HCT116 (cell line): Measurements from ENCODE around the gene UBXN2A. TPM values are rescaled to one million over a fixed set of nuclear protein-coding genes. Genes with fewer than 3 reads are reported as not detected.

Source experiments
- ATAC-seq: fragments of 200-7000 bp; cut with Tn5 transposase; 2 replicates; pipeline ENCODE4 v1.9.1; 2020; ENCODE audit warnings: mild to moderate bottlenecking, moderate library complexity
- BruUV-seq: library from RNA; stranded (reverse); fragments of 400-500 nt; replicated peaks from 2 replicates; lab custom pipeline; 2021; lab: Mats Ljungman, UMichigan
- CTCF ChIA-PET: fragments of 300-600 bp; sonication (Branson Sonifier 250); formaldehyde crosslinking; loops from one replicate; lab custom pipeline; 2021; ENCODE audit warnings: antibody characterized with exemption; lab: Charles Lee
- POLR2A ChIA-PET: fragments of 300-600, 350-600 bp; sonication (Branson Sonifier 250); formaldehyde crosslinking; loops from one replicate; lab custom pipeline; 2021; ENCODE audit warnings: antibody characterized with exemption; lab: Charles Lee
- RAD21 ChIA-PET, 2 experiments: fragments of 300-600 bp; sonication (Branson Sonifier 250); formaldehyde crosslinking; loops; one replicate each; lab custom pipeline; 2023; ENCODE audit warnings: low total read pairs in 2 of 2; ENCODE audit not compliant: uncharacterized antibody in 2 of 2, unreplicated experiment in 2 of 2, low non-redundant PET in 1 of 2; lab: Charles Lee
- DNase-seq: peaks from one replicate; pipeline ENCODE4 v3.0.0-alpha.2; 2010; ENCODE audit warnings: low read depth, low spot score
- H2AFZ ChIP-seq: fragments of 200-600 bp; shearing (Covaris generic), sonication (generic); 2 replicates; pipeline ENCODE4 v1.6.1; 2017; ENCODE audit warnings: low read depth, mixed run types, mixed read lengths, antibody characterized with exemption, low read length; ENCODE audit not compliant: poor library complexity, severe bottlenecking
- H3K27ac ChIP-seq: 2 replicates; pipeline ENCODE4 v1.5.1; 2012; ENCODE audit warnings: low read depth, low read length
- H3K27me3 ChIP-seq: fragments of 200-600 bp; sonication (generic); 2 replicates; pipeline ENCODE4 v1.6.1; 2016; ENCODE audit warnings: mixed run types, low read length, mixed read lengths; ENCODE audit not compliant: insufficient read depth
- H3K36me3 ChIP-seq, 2 experiments: fragments of 200-500 bp in 1 of 2; fragments of 200-600 bp in 1 of 2; sonication (Bioruptor generic) in 1 of 2; sonication (generic) in 1 of 2; 2 replicates each; pipeline versions ENCODE4 v1.5.1 to v1.6.1; 2014 to 2016; ENCODE audit warnings: low read length in 2 of 2, inconsistent platforms in 1 of 2, mixed read lengths in 1 of 2, mixed run types in 1 of 2; ENCODE audit not compliant: insufficient read depth in 2 of 2, control insufficient read depth in 1 of 2
- H3K4me1 ChIP-seq, 2 experiments: fragments of 200-600 bp in 1 of 2; sonication (generic) in 1 of 2; 2 replicates each; pipeline versions ENCODE4 v1.5.1 to v1.6.1; 2012 to 2017; ENCODE audit warnings: low read length in 2 of 2, inconsistent platforms in 1 of 2, mild to moderate bottlenecking in 1 of 2, mixed read lengths in 1 of 2, mixed run types in 1 of 2, moderate library complexity in 1 of 2; ENCODE audit not compliant: insufficient read depth in 2 of 2, control insufficient read depth in 1 of 2
- H3K4me2 ChIP-seq: fragments of 200-600 bp; sonication (generic); 2 replicates; pipeline ENCODE4 v1.6.1; 2017; ENCODE audit warnings: mixed run types, low read length, mixed read lengths
- H3K4me3 ChIP-seq, 2 experiments: fragments of 200-600 bp in 1 of 2; sonication (generic) in 1 of 2; replicated peaks in 1 of 2; 2 replicates each; pipeline ENCODE4 v1.5.1; 2011 to 2016; ENCODE audit warnings: low read length in 2 of 2, control low read depth in 1 of 2, low read depth in 1 of 2, mild to moderate bottlenecking in 1 of 2, mixed read lengths in 1 of 2, mixed run types in 1 of 2
- H3K79me2 ChIP-seq: fragments of 200-600 bp; sonication (generic); 2 replicates; pipeline ENCODE4 v1.6.1; 2017; ENCODE audit warnings: mild to moderate bottlenecking, mixed run types, low read length, moderate library complexity, mixed read lengths; ENCODE audit not compliant: insufficient read depth
- H3K9ac ChIP-seq: fragments of 200-600 bp; sonication (generic); 2 replicates; pipeline ENCODE4 v1.6.1; 2016; ENCODE audit warnings: low read length, mixed read lengths
- H3K9me2 ChIP-seq: fragments of 200-600 bp; sonication (generic), shearing (Covaris generic); 2 replicates; pipeline ENCODE4 v1.6.1; 2017; ENCODE audit warnings: mixed run types, mild to moderate bottlenecking, moderate library complexity; ENCODE audit not compliant: insufficient read depth
- H3K9me3 ChIP-seq, 2 experiments: fragments of 200-500 bp in 1 of 2; fragments of 200-600 bp in 1 of 2; sonication (Bioruptor generic) in 1 of 2; sonication (generic) in 1 of 2; 2 replicates each; pipeline ENCODE4 v1.6.1; 2014 to 2017; ENCODE audit warnings: low read length in 2 of 2, mixed read lengths in 2 of 2, inconsistent platforms in 1 of 2, low read depth in 1 of 2, mild to moderate bottlenecking in 1 of 2, mixed run types in 1 of 2, moderate library complexity in 1 of 2; ENCODE audit not compliant: control insufficient read depth in 1 of 2, insufficient read depth in 1 of 2
- H4K20me1 ChIP-seq: fragments of 200-600 bp; sonication (generic), shearing (Covaris generic); 2 replicates; pipeline ENCODE4 v1.6.1; 2017; ENCODE audit warnings: mixed run types, mild to moderate bottlenecking, moderate library complexity; ENCODE audit not compliant: insufficient read depth
- CEBPB ChIP-seq: IDR thresholded peaks from 2 replicates; pipeline ENCODE4 v1.6.1; 2012; ENCODE audit warnings: low read depth
- CTCF ChIP-seq, 3 experiments: fragments of 200-600 bp in 1 of 3; sonication (generic) in 1 of 3; IDR thresholded peaks in 2 of 3; conservative IDR thresholded peaks in 1 of 3; 2 replicates each; pipeline ENCODE4 v1.5.1; 2012 to 2017; ENCODE audit warnings: low read depth in 2 of 3, low read length in 2 of 3, antibody characterized with exemption in 1 of 3, borderline replicate concordance in 1 of 3, control low read depth in 1 of 3, mild to moderate bottlenecking in 1 of 3, mixed read lengths in 1 of 3, mixed run types in 1 of 3, moderate library complexity in 1 of 3; ENCODE audit not compliant: insufficient read depth in 1 of 3
- ELF1 ChIP-seq: IDR thresholded peaks from 2 replicates; pipeline ENCODE4 v1.6.1; 2012; ENCODE audit warnings: low read depth, borderline replicate concordance
- EZH2 ChIP-seq: fragments of 200-600 bp; sonication (generic); IDR thresholded peaks from 2 replicates; pipeline ENCODE4 v1.6.1; 2017; ENCODE audit warnings: antibody characterized with exemption, mixed run types
- JUND ChIP-seq: IDR thresholded peaks from 2 replicates; pipeline ENCODE4 v1.6.1; 2012
- POLR2AphosphoS5 ChIP-seq: IDR thresholded peaks from 2 replicates; pipeline ENCODE4 v1.6.1; 2011; ENCODE audit warnings: mild to moderate bottlenecking, low read depth, low read length, moderate library complexity
- RAD21 ChIP-seq: IDR thresholded peaks from 2 replicates; pipeline ENCODE4 v1.6.1; 2012; ENCODE audit warnings: low read depth, mild to moderate bottlenecking
- SIN3A ChIP-seq: IDR thresholded peaks from 2 replicates; pipeline ENCODE4 v1.6.1; 2012; ENCODE audit warnings: low read depth
- SP1 ChIP-seq: IDR thresholded peaks from 2 replicates; pipeline ENCODE4 v1.6.1; 2012; ENCODE audit warnings: low read depth
- ZNF274 ChIP-seq: fragments of 200-500 bp; sonication (Bioruptor generic); IDR thresholded peaks from 2 replicates; pipeline ENCODE4 v1.6.1; 2014; ENCODE audit warnings: mild to moderate bottlenecking, low read depth, low read length, inconsistent platforms
- intact Hi-C: fragments of 100-400 bp; cut with micrococcal nuclease; formaldehyde crosslinking; loops from 2 replicates; pipeline ENCODE4 v1.10.0; 2022
- total RNA-seq: library from RNA; stranded (reverse); gene quantifications from one replicate; pipeline ENCODE4 v1.2.1, GENCODE V29; 2021; ENCODE audit not compliant: unreplicated experiment
- TF ChIP-seq, protein P1 (sequence below): IDR thresholded peaks from 2 replicates; pipeline ENCODE4 v1.6.1; 2012; ENCODE audit warnings: low read depth
- TF ChIP-seq, protein P2 (sequence below): IDR thresholded peaks from 2 replicates; pipeline ENCODE4 v1.6.1; 2012

UBXN2A gene
- total RNA-seq, 1 experiment from 2014 or later = 14.1 TPM

- H3K4me1 ChIP-seq = peaks cover 4 to 33% of the 10 kb centered on the region in 2 experiments; a peak in 3 of 4 replicates
- no peak for ATAC-seq
- no peaks in the 10 kb centered on the region for H3K9me3 ChIP-seq
- CTCF ChIA-PET = no interaction called here
- H4K20me1 ChIP-seq = no peaks in the 10 kb centered on the region
- BruUV-seq = no TSS peak
- H3K27me3 ChIP-seq = no peaks in the 10 kb centered on the region
- H3K9ac ChIP-seq = no peak overlapping the region
- intact Hi-C loops = loop anchor here (5.0 kb wide), 1 partner anchor 134 kb away; the partner anchor contains the start of gene SF3B6
- no peaks in the 10 kb centered on the region for H3K36me3 ChIP-seq
- H3K4me3 ChIP-seq = no peak overlapping the region
- H3K27ac ChIP-seq = no peak overlapping the region
- H3K9me2 ChIP-seq = no peaks in the 10 kb centered on the region
- H3K4me2 ChIP-seq = no peak overlapping the region
- TF ChIP-seq SP1 = no peak
- TF ChIP-seq ELF1 = no peak
- no peak for TF ChIP-seq JUND
- TF ChIP-seq CEBPB = no peak
- TF ChIP-seq, protein P1, sequence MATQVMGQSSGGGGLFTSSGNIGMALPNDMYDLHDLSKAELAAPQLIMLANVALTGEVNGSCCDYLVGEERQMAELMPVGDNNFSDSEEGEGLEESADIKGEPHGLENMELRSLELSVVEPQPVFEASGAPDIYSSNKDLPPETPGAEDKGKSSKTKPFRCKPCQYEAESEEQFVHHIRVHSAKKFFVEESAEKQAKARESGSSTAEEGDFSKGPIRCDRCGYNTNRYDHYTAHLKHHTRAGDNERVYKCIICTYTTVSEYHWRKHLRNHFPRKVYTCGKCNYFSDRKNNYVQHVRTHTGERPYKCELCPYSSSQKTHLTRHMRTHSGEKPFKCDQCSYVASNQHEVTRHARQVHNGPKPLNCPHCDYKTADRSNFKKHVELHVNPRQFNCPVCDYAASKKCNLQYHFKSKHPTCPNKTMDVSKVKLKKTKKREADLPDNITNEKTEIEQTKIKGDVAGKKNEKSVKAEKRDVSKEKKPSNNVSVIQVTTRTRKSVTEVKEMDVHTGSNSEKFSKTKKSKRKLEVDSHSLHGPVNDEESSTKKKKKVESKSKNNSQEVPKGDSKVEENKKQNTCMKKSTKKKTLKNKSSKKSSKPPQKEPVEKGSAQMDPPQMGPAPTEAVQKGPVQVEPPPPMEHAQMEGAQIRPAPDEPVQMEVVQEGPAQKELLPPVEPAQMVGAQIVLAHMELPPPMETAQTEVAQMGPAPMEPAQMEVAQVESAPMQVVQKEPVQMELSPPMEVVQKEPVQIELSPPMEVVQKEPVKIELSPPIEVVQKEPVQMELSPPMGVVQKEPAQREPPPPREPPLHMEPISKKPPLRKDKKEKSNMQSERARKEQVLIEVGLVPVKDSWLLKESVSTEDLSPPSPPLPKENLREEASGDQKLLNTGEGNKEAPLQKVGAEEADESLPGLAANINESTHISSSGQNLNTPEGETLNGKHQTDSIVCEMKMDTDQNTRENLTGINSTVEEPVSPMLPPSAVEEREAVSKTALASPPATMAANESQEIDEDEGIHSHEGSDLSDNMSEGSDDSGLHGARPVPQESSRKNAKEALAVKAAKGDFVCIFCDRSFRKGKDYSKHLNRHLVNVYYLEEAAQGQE = no peak
- TF ChIP-seq, protein P2, sequence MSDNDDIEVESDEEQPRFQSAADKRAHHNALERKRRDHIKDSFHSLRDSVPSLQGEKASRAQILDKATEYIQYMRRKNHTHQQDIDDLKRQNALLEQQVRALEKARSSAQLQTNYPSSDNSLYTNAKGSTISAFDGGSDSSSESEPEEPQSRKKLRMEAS = no peak
- no peak for TF ChIP-seq RAD21
- TF ChIP-seq POLR2AphosphoS5 = no peak
- no peak for TF ChIP-seq CTCF (IDR thresholded peaks at IDR 0.05 in 2 of 3, conservative IDR thresholded peaks at IDR 0.05 in 1 of 3; ENCODE audit: borderline replicate concordance in 1 of 3, insufficient read depth in 1 of 3, low read depth in 2 of 3, low read length in 2 of 3)
- no peak for TF ChIP-seq ZNF274
- no peak for TF ChIP-seq SIN3A
- TF ChIP-seq EZH2 = no peak
- TF ChIP-seq, all 23 proteins: peak for 0
- Histone ChIP-seq H2AFZ (no peak overlapping the region), H3K79me2 (peaks cover 60% of the 10 kb centered on the region)
- RAD21 ChIA-PET = no interaction called here
- no peak for DNase-seq
- POLR2A ChIA-PET = no interaction called here
Measured at GRCh38 chr2:23943666-23944065, 3.4 kb downstream of the UBXN2A start.
